ENCODE measurements around the gene STPG2. TPM values are rescaled to one million over a fixed set of nuclear protein-coding genes. Genes with fewer than 3 reads are reported as not detected.

STPG2 gene
- total RNA-seq, 1 donor from 2014 or later = not detected

DNA sequence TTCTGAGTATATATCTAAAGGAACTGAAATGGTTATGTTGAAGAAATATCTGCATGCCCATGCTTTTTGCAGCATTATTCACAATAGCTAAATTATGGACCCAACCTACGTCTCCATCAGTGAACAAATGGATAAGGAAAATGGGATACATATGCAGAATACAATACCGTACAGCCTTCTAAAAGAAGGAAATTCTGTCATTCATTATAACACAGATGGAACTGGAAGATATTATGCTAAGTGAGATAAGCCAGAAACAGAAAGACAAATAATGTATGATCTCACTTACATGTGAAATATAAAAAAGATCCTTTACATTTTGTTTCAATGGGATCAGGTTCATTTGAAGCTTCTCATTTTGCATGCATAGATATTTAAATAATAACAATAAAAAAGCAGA is 263.3 kb downstream of the STPG2 start:
- no peaks in the 10 kb centered on the region for H3K36me3 ChIP-seq
- no peak overlapping the region for H3K4me3 ChIP-seq
- H3K27ac ChIP-seq = no peak overlapping the region
- H3K9me3 ChIP-seq = no peaks in the 10 kb centered on the region
- TF ChIP-seq, protein P1, sequence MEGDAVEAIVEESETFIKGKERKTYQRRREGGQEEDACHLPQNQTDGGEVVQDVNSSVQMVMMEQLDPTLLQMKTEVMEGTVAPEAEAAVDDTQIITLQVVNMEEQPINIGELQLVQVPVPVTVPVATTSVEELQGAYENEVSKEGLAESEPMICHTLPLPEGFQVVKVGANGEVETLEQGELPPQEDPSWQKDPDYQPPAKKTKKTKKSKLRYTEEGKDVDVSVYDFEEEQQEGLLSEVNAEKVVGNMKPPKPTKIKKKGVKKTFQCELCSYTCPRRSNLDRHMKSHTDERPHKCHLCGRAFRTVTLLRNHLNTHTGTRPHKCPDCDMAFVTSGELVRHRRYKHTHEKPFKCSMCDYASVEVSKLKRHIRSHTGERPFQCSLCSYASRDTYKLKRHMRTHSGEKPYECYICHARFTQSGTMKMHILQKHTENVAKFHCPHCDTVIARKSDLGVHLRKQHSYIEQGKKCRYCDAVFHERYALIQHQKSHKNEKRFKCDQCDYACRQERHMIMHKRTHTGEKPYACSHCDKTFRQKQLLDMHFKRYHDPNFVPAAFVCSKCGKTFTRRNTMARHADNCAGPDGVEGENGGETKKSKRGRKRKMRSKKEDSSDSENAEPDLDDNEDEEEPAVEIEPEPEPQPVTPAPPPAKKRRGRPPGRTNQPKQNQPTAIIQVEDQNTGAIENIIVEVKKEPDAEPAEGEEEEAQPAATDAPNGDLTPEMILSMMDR (IDR thresholded peaks at IDR 0.05) = no peak
- DNase-seq (ENCODE audit: low spot score in 2 of 2) = no peak
- H3K27me3 ChIP-seq = no peaks in the 10 kb centered on the region
- H3K4me1 ChIP-seq = no peaks in the 10 kb centered on the region
- intact Hi-C loops (cut with DNase I) = no loop called here

- H3K27ac ChIP-seq = no peak overlapping the region
Observed at GRCh38 chr4:97868097-97868496, 275.2 kb downstream of the STPG2 start.

GRCh38 chr4:97867557-97868091 is 275.7 kb downstream of the STPG2 start:
- DNase-seq (ENCODE audit: low spot score in 2 of 2) = no peak
- H3K27ac ChIP-seq = no peak overlapping the region
- TF ChIP-seq, protein P1 (IDR thresholded peaks at IDR 0.05) = no peak
- intact Hi-C loops (cut with DNase I) = no loop called here
- no peaks in the 10 kb centered on the region for H3K4me1 ChIP-seq
- H3K27me3 ChIP-seq = no peaks in the 10 kb centered on the region
- H3K4me3 ChIP-seq = no peak overlapping the region
- no peaks in the 10 kb centered on the region for H3K36me3 ChIP-seq
- H3K9me3 ChIP-seq = no peaks in the 10 kb centered on the region

More at GRCh38 chr4:97868097-97868496, 275.2 kb downstream of the STPG2 start:
- Histone ChIP-seq H3K4me1 (no peaks in the 10 kb centered on the region), H3K27me3 (no peaks in the 10 kb centered on the region), H3K9me3 (no peaks in the 10 kb centered on the region), H3K4me3 (no peak overlapping the region), H3K36me3 (no peaks in the 10 kb centered on the region)
- intact Hi-C loops (cut with DNase I) = no loop called here
- DNase-seq (ENCODE audit: low spot score in 2 of 2) = no peak
- TF ChIP-seq, protein P1 (IDR thresholded peaks at IDR 0.05) = no peak

- DNase-seq (ENCODE audit: low spot score in 2 of 2) = no peak
- TF ChIP-seq, protein P1 (IDR thresholded peaks at IDR 0.05) = no peak
- intact Hi-C loops (cut with DNase I) = no loop called here
- Histone ChIP-seq H3K36me3 (no peaks in the 10 kb centered on the region), H3K27ac (no peak overlapping the region), H3K4me3 (no peak overlapping the region), H3K9me3 (no peaks in the 10 kb centered on the region), H3K4me1 (no peaks in the 10 kb centered on the region), H3K27me3 (no peaks in the 10 kb centered on the region)
Observed at GRCh38 chr4:97866821-97867556, 276.3 kb downstream of the STPG2 start.

GRCh38 chr4:97851115-97851514 is 292.2 kb downstream of the STPG2 start:
- Histone ChIP-seq H3K4me3 (no peak overlapping the region), H3K27me3 (no peaks in the 10 kb centered on the region), H3K9me3 (no peaks in the 10 kb centered on the region), H3K27ac (no peak overlapping the region), H3K4me1 (no peaks in the 10 kb centered on the region), H3K36me3 (no peaks in the 10 kb centered on the region)
- intact Hi-C loops (cut with DNase I) = no loop called here
- no peak for DNase-seq (ENCODE audit: low spot score in 2 of 2)
- TF ChIP-seq, protein P1 (IDR thresholded peaks at IDR 0.05) = no peak
